ENCODE results near the gene FRMPD4.

- TF ChIP-seq POLR2AphosphoS5 (IDR thresholded peaks at IDR 0.05; ENCODE audit: low read depth) (no peak), EZH2 (IDR thresholded peaks at IDR 0.05; ENCODE audit: low read depth, unreplicated experiment) (no peak), CREB1 (CRISPR knock-in tag; IDR thresholded peaks at IDR 0.05; ENCODE audit: low read depth) (no peak)
- TF ChIP-seq, protein P1, sequence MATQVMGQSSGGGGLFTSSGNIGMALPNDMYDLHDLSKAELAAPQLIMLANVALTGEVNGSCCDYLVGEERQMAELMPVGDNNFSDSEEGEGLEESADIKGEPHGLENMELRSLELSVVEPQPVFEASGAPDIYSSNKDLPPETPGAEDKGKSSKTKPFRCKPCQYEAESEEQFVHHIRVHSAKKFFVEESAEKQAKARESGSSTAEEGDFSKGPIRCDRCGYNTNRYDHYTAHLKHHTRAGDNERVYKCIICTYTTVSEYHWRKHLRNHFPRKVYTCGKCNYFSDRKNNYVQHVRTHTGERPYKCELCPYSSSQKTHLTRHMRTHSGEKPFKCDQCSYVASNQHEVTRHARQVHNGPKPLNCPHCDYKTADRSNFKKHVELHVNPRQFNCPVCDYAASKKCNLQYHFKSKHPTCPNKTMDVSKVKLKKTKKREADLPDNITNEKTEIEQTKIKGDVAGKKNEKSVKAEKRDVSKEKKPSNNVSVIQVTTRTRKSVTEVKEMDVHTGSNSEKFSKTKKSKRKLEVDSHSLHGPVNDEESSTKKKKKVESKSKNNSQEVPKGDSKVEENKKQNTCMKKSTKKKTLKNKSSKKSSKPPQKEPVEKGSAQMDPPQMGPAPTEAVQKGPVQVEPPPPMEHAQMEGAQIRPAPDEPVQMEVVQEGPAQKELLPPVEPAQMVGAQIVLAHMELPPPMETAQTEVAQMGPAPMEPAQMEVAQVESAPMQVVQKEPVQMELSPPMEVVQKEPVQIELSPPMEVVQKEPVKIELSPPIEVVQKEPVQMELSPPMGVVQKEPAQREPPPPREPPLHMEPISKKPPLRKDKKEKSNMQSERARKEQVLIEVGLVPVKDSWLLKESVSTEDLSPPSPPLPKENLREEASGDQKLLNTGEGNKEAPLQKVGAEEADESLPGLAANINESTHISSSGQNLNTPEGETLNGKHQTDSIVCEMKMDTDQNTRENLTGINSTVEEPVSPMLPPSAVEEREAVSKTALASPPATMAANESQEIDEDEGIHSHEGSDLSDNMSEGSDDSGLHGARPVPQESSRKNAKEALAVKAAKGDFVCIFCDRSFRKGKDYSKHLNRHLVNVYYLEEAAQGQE (IDR thresholded peaks at IDR 0.05; ENCODE audit: unreplicated experiment), result no peak
- TF ChIP-seq, protein P2, sequence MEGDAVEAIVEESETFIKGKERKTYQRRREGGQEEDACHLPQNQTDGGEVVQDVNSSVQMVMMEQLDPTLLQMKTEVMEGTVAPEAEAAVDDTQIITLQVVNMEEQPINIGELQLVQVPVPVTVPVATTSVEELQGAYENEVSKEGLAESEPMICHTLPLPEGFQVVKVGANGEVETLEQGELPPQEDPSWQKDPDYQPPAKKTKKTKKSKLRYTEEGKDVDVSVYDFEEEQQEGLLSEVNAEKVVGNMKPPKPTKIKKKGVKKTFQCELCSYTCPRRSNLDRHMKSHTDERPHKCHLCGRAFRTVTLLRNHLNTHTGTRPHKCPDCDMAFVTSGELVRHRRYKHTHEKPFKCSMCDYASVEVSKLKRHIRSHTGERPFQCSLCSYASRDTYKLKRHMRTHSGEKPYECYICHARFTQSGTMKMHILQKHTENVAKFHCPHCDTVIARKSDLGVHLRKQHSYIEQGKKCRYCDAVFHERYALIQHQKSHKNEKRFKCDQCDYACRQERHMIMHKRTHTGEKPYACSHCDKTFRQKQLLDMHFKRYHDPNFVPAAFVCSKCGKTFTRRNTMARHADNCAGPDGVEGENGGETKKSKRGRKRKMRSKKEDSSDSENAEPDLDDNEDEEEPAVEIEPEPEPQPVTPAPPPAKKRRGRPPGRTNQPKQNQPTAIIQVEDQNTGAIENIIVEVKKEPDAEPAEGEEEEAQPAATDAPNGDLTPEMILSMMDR (conservative IDR thresholded peaks at IDR 0.05; ENCODE audit: low read depth in 2 of 2), result no peak
Observed at GRCh38 chrX:12210196-12210815, 72.0 kb downstream of the FRMPD4 start.

All from GM23338 (cell line).